Hippocampal formation (tissue), 2 donors: ENCODE measurements around the gene C6orf141.

Experiments used
- DNase-seq, 2 donors: peaks; one replicate each; lab custom pipeline; 2025; lab: John Stamatoyannopoulos, UW

C6orf141 gene

GRCh38 chr6:49539102-49539501, 11.4 kb upstream of the C6orf141 start:
- DNase-seq, result no peak

DNA sequence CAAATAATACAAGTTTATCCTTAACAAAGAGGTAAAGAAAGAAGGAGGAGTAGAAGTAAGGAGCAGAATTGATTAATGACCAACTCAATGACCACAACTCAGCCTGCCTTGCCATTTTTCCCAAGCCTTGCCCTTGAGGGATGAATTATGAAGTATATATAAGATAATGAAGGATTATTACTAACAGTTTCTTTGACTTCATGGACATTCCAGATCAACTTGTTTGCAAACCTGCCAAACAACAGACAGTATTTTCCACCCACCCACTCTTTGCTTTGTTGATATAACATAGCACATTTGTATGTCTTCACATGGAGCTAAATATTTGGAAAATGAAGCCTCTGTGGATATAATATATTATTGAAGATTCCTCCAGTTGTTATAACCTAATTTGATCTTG, 9.9 kb upstream of the C6orf141 start:
- DNase-seq, result no peak

DNA sequence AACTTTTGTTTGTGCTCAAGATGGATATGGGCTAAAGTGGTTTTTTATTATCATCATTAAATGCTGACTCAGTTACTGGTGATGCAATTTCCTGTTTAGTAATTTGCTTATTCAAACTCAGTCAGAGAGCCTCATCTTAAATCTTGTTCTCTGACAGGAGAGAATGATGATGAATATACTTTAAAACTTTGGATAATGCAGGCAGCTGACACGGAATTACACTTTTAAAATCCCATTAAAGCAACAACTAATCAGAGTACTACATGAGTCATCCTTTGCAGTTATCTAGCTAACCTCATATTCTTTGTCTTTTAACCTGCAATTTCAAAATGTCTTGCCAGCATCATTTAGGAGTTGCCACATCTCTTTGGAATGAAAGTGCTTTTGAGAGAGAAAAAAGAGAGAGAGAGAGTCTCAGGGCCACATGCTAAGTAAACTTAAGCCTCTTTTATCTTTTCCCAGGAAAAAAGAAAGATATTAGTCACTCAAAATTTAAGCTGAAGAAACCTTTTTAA, 9.2 kb upstream of the C6orf141 start:
- no peak for DNase-seq

GRCh38 chr6:49541936-49542335, 8.5 kb upstream of the C6orf141 start:
- no peak for DNase-seq

DNA sequence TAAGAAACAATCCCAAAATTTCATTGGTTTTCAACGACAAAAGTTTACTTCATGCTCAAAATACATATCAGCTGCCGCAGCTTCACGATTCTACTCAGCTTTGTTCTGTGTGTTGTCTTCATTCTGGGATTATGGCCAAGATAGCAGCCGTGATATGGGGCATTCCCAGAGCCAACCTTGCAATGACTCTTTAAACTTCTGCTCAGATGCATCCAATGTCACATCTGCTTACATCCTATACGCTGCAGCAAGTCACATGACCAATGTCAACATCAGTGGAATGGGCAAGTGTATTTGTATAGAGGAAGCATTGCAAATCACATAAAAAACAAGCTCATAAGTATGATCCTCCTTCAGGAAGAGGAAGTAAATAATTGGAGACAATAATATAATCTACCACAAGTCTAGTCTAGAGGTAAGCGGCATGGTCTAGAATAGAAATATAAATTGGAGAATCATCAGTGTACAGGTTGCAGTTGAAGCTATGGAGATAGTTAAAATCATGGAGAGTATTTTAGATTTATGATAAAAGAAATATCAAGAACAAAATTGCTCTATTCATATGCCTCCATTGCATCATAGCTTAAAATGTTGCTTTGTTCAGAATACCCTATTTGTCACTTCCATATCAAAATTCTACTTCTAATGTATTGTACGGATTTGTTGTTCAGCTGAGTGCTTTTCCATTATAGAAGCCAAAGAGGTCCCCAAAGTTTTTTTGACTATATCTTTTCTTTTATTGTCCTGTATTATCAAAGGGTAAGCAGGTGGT, 7.2 kb upstream of the C6orf141 start:
- DNase-seq, result no peak

DNA sequence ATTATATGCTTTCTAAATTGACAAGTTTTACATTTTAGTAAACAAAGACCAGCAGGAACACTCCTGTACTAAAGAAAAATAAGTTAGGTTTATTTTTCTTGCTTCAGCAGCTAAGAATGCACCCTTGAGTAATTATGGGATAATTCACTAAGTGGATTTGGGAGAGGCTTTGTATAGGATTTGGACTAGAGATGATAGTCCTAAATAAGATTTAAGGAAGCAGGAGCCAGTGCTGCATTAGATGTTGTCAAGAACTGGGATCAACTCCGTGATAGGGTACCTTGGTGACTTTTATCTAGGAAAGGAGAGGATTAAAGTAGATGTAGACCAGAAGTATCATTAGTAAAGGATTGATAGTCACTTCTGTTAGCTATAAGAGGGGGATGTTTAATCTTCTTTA, 4.1 kb upstream of the C6orf141 start:
- DNase-seq, result no peak

- no peak for DNase-seq
Measured at GRCh38 chr6:49548613-49549304, 1.7 kb upstream of the C6orf141 start.

- no peak for DNase-seq
Measured at GRCh38 chr6:49549691-49550491, 577 bp upstream of the C6orf141 start.

DNA sequence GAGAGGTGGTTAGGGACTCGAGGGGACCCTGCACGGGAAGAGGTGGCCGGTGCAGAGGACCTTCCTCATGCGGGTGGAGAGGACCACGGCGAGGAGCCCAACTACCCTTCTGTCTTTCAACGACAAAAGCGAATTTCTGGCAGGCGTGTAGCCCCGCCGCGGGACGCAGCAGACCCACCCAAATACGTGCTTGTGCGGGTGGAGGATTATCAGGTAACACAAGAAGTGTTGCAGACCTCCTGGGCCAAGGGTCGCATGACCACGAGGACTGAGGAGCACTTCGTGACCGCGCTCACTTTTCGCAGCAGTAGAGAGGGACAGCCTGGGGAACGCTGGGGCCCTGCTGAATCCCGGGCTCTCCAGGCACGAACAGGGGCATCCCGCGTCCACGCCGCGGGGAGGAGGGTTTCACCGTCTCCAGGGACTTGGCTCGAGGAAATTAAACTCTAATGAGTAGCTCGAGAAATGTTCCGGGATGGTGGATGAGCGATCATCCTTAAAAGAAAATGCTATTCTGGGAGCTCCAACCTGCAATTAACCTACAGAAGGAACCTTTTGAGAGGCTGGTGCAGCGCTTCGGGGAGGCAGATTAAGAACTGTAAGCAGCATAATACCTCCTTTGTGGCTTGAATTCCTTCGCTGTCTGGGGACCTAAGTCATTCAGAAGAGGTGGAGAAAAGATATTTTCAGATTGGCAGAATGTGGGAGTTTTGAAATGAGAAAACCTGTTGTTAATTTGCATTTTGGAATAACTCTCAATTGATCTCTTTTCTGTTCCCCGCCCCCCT, 804 bp downstream of the C6orf141 start:
- DNase-seq, result no peak

DNA sequence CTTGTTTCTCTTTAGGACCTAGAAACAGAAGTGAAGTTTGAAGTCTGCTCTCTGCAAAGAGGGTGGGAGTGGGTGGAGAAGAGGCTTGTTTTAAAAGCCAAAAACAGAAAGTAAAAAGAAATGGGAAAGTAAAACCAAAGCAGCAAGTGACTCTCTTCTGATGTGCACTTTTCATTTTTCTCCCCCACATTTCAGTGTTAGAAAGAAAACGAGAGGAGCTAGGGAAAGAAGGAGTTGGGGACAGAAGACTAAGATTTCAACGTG, 1.3 kb downstream of the C6orf141 start:
- no peak for DNase-seq

DNA sequence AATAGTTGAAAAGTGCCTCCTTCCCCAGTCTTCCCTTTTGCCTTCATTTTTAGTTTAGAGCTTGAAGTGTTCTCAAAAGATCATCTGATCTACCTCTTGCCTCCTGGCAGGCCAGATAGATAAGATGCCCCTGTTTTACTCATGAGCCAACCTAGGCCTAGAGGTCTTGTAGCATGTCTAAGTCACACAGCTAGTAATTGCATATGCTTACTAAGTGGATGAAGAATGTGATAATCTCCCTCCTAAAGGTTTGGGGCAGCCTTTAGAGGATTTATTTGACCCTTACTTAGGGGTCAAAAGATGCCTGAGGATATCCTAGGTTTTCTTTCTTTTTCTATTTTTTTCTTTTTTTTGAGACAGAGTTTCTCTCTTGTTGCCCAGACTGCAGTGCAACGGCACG, 2.1 kb downstream of the C6orf141 start:
- DNase-seq, result no peak

DNA sequence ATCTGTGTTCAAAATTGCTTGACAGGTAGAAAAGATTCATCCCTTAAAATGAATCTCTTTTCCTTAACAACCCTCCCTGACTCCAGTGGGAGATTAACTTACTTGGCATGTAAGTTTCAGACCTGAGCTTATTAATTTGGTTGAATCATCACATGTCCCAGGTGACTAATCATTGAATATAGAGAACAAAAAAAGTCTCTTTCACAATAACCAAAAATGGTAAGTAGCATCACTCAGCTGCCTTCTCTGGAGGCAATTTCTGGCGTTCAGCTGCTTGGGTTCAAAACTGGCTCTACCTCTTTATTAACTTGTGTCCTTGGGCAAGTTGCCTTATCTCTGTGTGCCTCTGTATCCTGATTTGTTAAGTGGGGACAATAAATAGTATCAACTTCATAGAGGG, 2.9 kb downstream of the C6orf141 start:
- no peak for DNase-seq

GRCh38 chr6:49555951-49556350, 5.5 kb downstream of the C6orf141 start:
- no peak for DNase-seq

DNA sequence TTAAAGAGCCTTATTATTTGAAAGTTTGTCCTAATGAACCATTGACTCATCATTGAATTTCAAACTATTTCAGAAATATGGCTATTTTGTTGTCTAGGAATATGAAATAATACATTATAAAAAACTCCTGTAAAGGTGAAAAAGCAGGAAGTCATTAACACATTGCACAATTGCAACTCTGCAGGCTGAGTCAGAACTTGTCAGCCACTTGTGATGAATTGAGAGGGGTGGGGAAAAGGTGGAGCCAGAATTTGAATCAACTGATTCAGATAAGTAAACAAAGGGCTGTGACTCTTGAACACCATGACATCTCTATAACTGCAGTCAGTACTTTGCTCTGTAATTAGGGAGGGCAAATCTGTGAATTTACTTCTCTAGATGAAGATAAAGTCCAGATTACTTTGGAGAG, 6.0 kb downstream of the C6orf141 start:
- DNase-seq, result no peak

GRCh38 chr6:49557177-49557576, 6.7 kb downstream of the C6orf141 start:
- DNase-seq, result no peak

DNA sequence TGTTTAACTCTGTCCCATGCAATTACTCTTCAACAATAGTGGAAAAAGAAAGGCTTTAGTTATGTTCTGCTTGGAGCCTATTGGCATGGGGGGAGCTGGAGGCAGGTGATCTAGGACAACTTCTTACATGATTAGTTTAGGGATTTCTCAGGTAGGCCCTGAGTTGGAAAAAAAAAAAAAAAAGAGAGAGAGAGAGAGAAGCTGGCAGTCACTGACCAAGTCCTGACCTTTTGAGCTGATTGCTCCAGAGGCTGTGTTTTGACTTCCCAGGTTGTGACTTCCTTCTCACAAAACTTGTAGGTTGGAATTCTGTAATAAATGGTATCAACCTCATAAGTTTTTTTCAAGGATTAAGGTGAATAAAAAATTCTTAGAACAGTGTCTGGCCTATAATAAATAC, 7.8 kb downstream of the C6orf141 start:
- no peak for DNase-seq

GRCh38 chr6:49563006-49563886, 12.8 kb downstream of the C6orf141 start:
- DNase-seq, result no peak

GRCh38 chr6:49564552-49564951, 14.1 kb downstream of the C6orf141 start:
- DNase-seq, result no peak

DNA sequence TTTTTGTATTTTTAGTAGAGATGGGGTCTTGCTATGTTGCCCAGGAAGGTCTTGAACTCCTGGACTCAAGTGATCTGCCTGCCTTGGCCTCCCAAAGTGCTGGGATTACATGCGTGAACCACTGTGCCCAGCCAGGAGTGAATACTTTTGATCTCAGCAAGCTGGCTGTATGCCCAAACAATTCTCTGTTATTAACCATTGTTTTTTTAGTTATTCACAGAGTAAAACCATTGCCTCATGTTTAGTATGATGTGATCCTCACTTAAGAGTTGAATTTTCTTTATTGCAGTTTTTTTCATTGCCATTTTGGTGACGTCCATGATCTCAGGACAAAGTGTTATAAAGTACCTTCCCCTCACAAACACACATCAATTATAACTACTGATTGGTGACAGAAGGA, 14.8 kb downstream of the C6orf141 start:
- DNase-seq, result no peak

DNA sequence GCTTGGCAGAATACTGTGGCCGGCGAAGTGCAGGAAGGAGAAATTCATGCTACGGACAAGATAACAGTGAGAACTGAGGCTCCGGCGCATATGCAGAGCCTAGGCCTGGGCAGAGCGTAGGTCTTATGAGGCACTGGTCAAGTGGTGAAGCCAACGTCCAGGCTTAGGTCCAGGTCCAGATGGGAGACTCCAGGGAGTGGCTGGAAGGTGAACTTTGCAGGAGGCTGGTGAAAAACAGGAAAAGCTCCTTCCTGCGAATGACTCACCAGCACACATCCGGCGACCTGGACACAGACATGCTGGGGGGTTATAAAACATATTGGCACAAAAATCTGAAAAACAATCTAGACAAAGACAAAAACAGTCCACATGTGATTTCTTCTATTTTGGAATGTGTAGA, 15.4 kb downstream of the C6orf141 start:
- DNase-seq, result no peak

DNA sequence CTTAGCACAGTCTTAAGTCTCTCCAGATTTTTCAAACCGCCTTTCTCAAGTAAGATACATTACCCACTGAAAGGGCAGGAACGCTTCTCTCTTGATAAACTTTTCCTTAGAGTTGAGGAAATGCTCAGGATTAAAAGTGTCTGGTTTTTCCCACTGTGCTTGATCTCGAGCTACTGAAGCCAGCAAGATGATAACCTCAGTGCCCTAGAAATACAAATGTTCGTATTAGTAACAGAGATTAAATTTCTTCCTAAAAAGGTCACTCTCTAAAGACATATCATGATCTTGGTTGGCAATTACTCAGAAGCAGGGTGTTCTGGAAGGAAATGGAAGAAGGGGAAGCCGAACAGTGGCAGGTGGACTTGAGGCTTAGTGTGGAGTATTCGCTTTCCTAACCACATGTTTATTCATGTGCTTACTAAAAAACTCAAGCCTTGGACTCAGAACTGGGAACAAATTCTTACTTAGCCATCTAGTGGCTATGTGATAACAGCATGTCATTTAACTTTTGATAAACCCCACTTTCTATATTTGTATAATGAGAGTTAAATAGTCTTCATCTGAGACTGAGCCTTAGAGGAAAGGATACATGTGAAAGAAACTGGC, 20.1 kb downstream of the C6orf141 start:
- no peak for DNase-seq
